ENCODE measurements around the gene SCUBE3. TPM values are rescaled to one million over a fixed set of nuclear protein-coding genes. Genes with fewer than 3 reads are reported as not detected.

The SCUBE3 gene
- total and polyA plus RNA-seq, 2 of the 8 experiments (the other 6 are each of a cell fraction or from before 2014, with no cell fraction given): 0.80 to 1.0 TPM

- DNase-seq (ENCODE audit: low read depth in 1 of 2, low spot score in 2 of 2) (no peak), FAIRE-seq (no peak)
- POLR2A ChIA-PET (ENCODE audit: partially characterized antibody): no interaction called here
- H3K23ac ChIP-seq (ENCODE audit: insufficient read length): no peak overlapping the region
- H3K79me2 ChIP-seq (ENCODE audit: control insufficient read depth in 1 of 2, insufficient read depth in 2 of 2, low read length in 2 of 2): no peaks in the 10 kb centered on the region
- H4K5ac ChIP-seq (ENCODE audit: insufficient read length, low read depth, low read length): no peak overlapping the region
- no peak overlapping the region for H2AK5ac ChIP-seq (ENCODE audit: low read depth, low read length)
- H3K79me1 ChIP-seq (ENCODE audit: low read depth, low read length): no peaks in the 10 kb centered on the region
- peaks cover 0 to 2% (median 0%) of the 10 kb centered on the region in 4 experiments; a peak in 2 of 7 replicates for H3K27me3 ChIP-seq (replicated peaks in 1 of 4; ENCODE audit: control insufficient read depth in 3 of 4, extremely low read depth in 1 of 4, insufficient read depth in 3 of 4, low read length in 3 of 4)
- H2BK5ac ChIP-seq (ENCODE audit: low read depth, low read length): no peak overlapping the region
- no peak overlapping the region for H3K14ac ChIP-seq (ENCODE audit: insufficient read length)
- H3K9me3 ChIP-seq (ENCODE audit: insufficient read depth in 2 of 2, low read depth in 1 of 2, low read length in 1 of 2): peaks cover 0 to 2% of the 10 kb centered on the region in 2 experiments; a peak in 1 of 4 replicates
- H3K36me3 ChIP-seq (ENCODE audit: control insufficient read depth in 2 of 4, insufficient read depth in 4 of 4, low read length in 3 of 4): no peaks in the 10 kb centered on the region
- H3K4ac ChIP-seq (replicated peaks; ENCODE audit: insufficient read length, low read depth, low read length): no peak overlapping the region
- H3K4me3 ChIP-seq (ENCODE audit: extremely low read depth in 1 of 4, insufficient read depth in 2 of 4, low read depth in 3 of 4, low read length in 4 of 4): no peak overlapping the region
- TF ChIP-seq TEAD4 (IDR thresholded peaks at IDR 0.05; ENCODE audit: low read depth, low read length) (no peak), SIRT6 (IDR thresholded peaks at IDR 0.05; ENCODE audit: low read length) (no peak), CTBP2 (IDR thresholded peaks at IDR 0.05; ENCODE audit: borderline replicate concordance, insufficient read depth, insufficient read length, low read length) (no peak), SIN3A (conservative IDR thresholded peaks at IDR 0.05 in 1 of 2, IDR thresholded peaks at IDR 0.05 in 1 of 2; ENCODE audit: low read depth in 1 of 2, low read length in 2 of 2) (no peak), POLR2A (IDR thresholded peaks at IDR 0.05; ENCODE audit: control extremely low read depth in 1 of 2, low read depth in 2 of 2, low read length in 2 of 2) (no peak), RXRA (IDR thresholded peaks at IDR 0.05; ENCODE audit: insufficient read depth, low read depth, low read length) (no peak), YY1 (IDR thresholded peaks at IDR 0.05; ENCODE audit: low read depth, low read length) (no peak), CBX8 (IDR thresholded peaks at IDR 0.05; ENCODE audit: borderline replicate concordance, low read depth, low read length) (no peak), SRF (IDR thresholded peaks at IDR 0.05; ENCODE audit: low read depth, low read length) (no peak), RNF2 (IDR thresholded peaks at IDR 0.05; ENCODE audit: borderline replicate concordance, low read depth, low read length, missing control alignments, poor library complexity, severe bottlenecking) (no peak), PHF8 (conservative IDR thresholded peaks at IDR 0.05; ENCODE audit: low read depth, low read length) (no peak), CHD2 (IDR thresholded peaks at IDR 0.05; ENCODE audit: low read length) (no peak)
- H4K20me1 ChIP-seq (replicated peaks in 1 of 2; ENCODE audit: control insufficient read depth in 1 of 2, insufficient read depth in 2 of 2, low read length in 2 of 2): peaks cover 0 to 3% of the 10 kb centered on the region in 2 experiments
- no peak overlapping the region for H4K91ac ChIP-seq (replicated peaks; ENCODE audit: insufficient read length, low read length)
- no peak overlapping the region for H2BK20ac ChIP-seq (ENCODE audit: low read length)
- peaks cover 5% of the 10 kb centered on the region; the same call in 1 of the 2 replicates for H3K23me2 ChIP-seq (ENCODE audit: low read depth, low read length)
- no peak overlapping the region for H4K8ac ChIP-seq (ENCODE audit: extremely low read depth, insufficient read depth, low read length)
- WGBS, 2 experiments (ENCODE audit: extremely low coverage in 1 of 2, insufficient coverage in 1 of 2, insufficient read length in 1 of 2, insufficient replicate concordance in 2 of 2, low coverage in 1 of 2, low lambda C conversion rate in 2 of 2, missing lambda C conversion rate in 1 of 2): 100% methylated on average over 1 of the region's 1 CpG; no CpG with 5 or more reads in 1 of the 2 experiments
- no peak overlapping the region for H3K18ac ChIP-seq (ENCODE audit: extremely low read depth, low read length)
- no peak overlapping the region for H2BK12ac ChIP-seq (ENCODE audit: low read depth, low read length)
- H2BK120ac ChIP-seq (replicated peaks; ENCODE audit: low read depth, low read length): no peak overlapping the region
- H3K4me1 ChIP-seq (replicated peaks in 1 of 4; ENCODE audit: control insufficient read depth in 3 of 4, insufficient read depth in 4 of 4, low read length in 3 of 4): no peaks in the 10 kb centered on the region; a peak in 1 of 7 replicates
- no peak overlapping the region for H2BK15ac ChIP-seq (ENCODE audit: low read length)
- no peak overlapping the region for H3K27ac ChIP-seq (ENCODE audit: low read depth, low read length)
- no peak overlapping the region for H3K56ac ChIP-seq (replicated peaks; ENCODE audit: insufficient read length, low read depth, low read length)
- CTCF ChIA-PET (ENCODE audit: partially characterized antibody): interaction anchor here (0.7 to 3.9 kb wide), 4 partner anchors 8 to 179 kb away, joined by 3 to 23 read pairs (median 8); no protein-coding TSS in a partner anchor
- H3K9ac ChIP-seq (replicated peaks in 1 of 4; ENCODE audit: extremely low read depth in 1 of 4, low read depth in 3 of 4, low read length in 3 of 4): no peak overlapping the region
- H3K4me2 ChIP-seq (ENCODE audit: insufficient read depth in 1 of 2, low read depth in 2 of 2, low read length in 2 of 2): no peak overlapping the region
- no peak overlapping the region for H2AFZ ChIP-seq (ENCODE audit: low read length)
These were observed 43.6 kb upstream of the SCUBE3 start for GRCh38 chr6:35170166-35170565.

All from H1 (cell line).